ENCODE results near the gene CREB5. TPM values are rescaled to one million over a fixed set of nuclear protein-coding genes. Genes with fewer than 3 reads are reported as not detected.

The CREB5 gene, protein sequence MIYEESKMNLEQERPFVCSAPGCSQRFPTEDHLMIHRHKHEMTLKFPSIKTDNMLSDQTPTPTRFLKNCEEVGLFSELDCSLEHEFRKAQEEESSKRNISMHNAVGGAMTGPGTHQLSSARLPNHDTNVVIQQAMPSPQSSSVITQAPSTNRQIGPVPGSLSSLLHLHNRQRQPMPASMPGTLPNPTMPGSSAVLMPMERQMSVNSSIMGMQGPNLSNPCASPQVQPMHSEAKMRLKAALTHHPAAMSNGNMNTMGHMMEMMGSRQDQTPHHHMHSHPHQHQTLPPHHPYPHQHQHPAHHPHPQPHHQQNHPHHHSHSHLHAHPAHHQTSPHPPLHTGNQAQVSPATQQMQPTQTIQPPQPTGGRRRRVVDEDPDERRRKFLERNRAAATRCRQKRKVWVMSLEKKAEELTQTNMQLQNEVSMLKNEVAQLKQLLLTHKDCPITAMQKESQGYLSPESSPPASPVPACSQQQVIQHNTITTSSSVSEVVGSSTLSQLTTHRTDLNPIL
- total RNA-seq, result under 1 TPM; 0.15 to 0.52 TPM

DNA sequence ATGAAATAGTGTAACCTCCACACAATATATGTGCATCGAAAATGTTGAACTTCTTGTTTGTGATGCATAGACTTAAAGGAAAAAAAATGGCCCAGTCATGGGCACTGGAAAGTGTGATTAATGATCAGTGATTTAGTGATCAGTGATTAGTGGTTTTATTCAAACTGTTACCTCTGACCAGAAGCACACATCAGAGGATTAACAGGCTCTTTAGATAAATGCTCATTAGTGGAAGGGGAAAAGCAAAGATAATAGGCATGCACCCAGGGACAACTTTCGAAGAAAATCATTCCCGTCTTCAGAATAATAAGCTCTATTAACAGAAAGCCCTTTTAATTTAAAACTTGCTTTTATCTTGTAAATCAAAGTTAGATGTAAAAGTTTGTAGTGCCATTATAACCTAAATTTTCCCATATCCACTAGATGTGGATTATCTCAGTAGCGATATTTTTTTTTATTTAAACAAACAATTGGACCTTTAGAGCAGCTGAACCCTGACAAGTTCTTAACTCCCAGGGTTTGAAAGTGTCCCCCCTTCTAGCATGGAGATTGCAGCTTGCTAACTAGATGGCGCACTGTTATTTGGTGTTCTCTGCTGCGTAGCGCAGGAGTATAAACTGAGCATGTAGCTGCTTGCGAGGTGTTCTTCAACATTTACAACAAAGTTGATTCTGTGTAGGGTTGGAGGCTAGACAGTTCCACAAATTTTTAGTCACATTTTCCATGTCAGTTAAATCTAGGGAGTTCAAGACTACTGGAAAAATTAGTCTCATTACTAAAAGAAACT is at the start of gene CREB5:
Gene CREB5 (plus strand): TSS at position 643 of the 787 bp plus-strand sequence. CDS start 397 bp downstream, outside the sequence.
- Mint-ChIP-seq H3K4me1 (ENCODE audit: low read depth) (peaks cover 21% of the 10 kb centered on the region), H3K27ac (no peak within 1 kb of the TSS), H3K4me3 (no peak within 1 kb of the TSS), H3K27me3 (peaks cover 57% of the 10 kb centered on the region), H3K36me3 (no peaks in the 10 kb centered on the region), H3K9me3 (no peaks in the 10 kb centered on the region)
- no peak for DNase-seq
- ChIA-PET CTCF (interaction anchor here (0.8 kb wide), 1 partner anchor 441 kb away, joined by 4 read pairs; no protein-coding TSS in a partner anchor), POLR2A (interaction anchor here (0.6 kb wide), 1 partner anchor 162 kb away, joined by 5 read pairs; no protein-coding TSS in a partner anchor)
- intact Hi-C loops (cut with micrococcal nuclease), result no loop called here

DNA sequence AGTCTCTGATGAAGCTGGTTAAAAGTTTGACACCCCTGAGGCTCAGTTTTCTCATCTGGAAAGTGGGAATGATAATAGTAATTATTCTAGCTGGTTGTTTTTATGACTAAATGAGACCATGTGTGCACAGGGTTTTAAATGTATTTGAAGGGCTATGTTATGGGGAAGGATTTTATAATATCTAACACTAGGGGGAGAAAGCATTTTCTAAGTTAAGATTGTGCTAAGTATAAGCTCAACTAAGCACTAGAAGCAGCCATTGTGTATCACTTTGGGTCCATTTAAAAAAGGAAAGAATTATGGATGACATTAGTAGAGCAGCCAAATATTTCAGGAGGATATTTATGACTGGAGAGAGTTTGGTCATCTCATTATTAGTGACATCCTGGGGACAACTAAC is 49.5 kb upstream of the CREB5 start:
- Mint-ChIP-seq H3K9me3 (peaks cover 11% of the 10 kb centered on the region), H3K4me1 (ENCODE audit: low read depth) (no peaks in the 10 kb centered on the region), H3K4me3 (no peak overlapping the region), H3K27ac (no peak overlapping the region), H3K36me3 (no peaks in the 10 kb centered on the region), H3K27me3 (peaks cover 9% of the 10 kb centered on the region)
- ChIA-PET POLR2A (no interaction called here), CTCF (interaction anchor here (0.5 to 4.5 kb wide), 6 partner anchors 15 to 491 kb away, joined by 3 to 23 read pairs (median 3); no protein-coding TSS in a partner anchor)
- no peak for DNase-seq
- intact Hi-C loops (cut with micrococcal nuclease), result no loop called here

DNA sequence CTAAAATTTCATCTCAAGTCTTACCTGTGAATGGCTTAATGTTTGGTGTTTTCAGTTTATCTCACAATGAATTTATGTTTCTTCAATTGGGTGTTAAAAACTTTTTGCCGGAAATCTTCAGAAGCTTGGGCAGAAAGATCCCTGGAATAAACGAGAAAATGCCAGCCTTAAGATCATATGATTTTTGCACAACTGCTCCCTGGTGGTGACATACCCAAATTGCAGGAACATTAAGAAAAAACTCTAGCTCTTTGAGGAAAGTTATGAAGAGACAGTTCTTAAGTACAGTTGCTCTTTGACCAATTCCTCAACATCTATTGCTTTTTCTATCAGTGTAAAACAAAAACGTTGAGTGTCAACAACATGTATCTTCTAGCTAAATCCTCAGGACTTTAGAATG is 48.2 kb upstream of the CREB5 start:
- POLR2A ChIA-PET, result no interaction called here
- H3K9me3 Mint-ChIP-seq, result peaks cover 11% of the 10 kb centered on the region
- intact Hi-C loops (cut with micrococcal nuclease), result no loop called here
- no peak for DNase-seq
- no peak overlapping the region for H3K27ac Mint-ChIP-seq
- H3K4me3 Mint-ChIP-seq, result no peak overlapping the region
- no peaks in the 10 kb centered on the region for H3K4me1 Mint-ChIP-seq (ENCODE audit: low read depth)
- peaks cover 10% of the 10 kb centered on the region for H3K27me3 Mint-ChIP-seq
- CTCF ChIA-PET, result interaction anchor here (0.8 to 4.5 kb wide), 4 partner anchors 8 to 67 kb away, joined by 3 to 23 read pairs (median 4); no protein-coding TSS in a partner anchor
- no peaks in the 10 kb centered on the region for H3K36me3 Mint-ChIP-seq

DNA sequence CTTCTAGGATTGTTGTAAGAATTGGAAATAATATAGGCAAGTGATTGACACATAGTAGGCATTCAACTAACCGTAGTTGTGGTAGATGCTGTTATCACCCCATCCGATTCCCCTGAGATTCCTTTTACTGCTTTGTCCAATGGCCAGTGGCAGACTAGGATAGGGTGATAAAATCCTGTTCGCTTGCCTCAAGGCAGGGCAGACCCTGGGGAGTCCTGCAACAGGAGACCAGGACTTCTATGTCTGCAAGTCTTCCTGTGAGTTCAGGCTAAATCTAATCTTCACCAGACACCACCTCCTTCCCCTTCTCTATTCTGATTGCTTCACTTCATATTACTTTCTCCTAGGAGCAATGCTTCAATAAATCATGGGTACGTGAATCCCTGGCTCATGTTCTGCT is 42.8 kb upstream of the CREB5 start:
- ChIA-PET CTCF (no interaction called here), POLR2A (interaction anchor here (0.5 kb wide), 1 partner anchor 16 kb away, joined by 3 read pairs; no protein-coding TSS in a partner anchor)
- intact Hi-C loops (cut with micrococcal nuclease), result no loop called here
- Mint-ChIP-seq H3K36me3 (no peaks in the 10 kb centered on the region), H3K9me3 (peaks cover 5% of the 10 kb centered on the region), H3K27me3 (peaks cover 10% of the 10 kb centered on the region), H3K4me3 (no peak overlapping the region), H3K4me1 (ENCODE audit: low read depth) (no peaks in the 10 kb centered on the region), H3K27ac (no peak overlapping the region)
- DNase-seq, result no peak

DNA sequence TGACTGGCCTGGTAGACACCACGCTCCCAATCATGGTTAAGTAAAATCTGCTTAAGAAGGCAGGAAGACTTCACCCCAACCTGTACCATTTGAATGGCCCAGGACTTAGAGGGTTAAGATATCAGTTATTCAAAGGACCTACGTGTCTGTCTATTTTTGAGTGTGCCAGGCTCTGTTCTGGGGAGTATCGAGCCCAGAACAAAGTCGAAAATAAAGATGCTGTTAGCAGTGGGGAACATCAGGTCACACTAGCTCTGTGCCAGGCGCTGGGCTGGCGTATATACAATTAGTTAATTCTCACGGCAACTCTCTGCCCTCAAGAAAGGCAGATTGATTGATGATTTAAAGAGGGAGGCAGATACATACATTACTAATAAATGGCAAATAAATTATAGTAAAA is 40.5 kb upstream of the CREB5 start:
- intact Hi-C loops (cut with micrococcal nuclease), result no loop called here
- no peaks in the 10 kb centered on the region for H3K4me1 Mint-ChIP-seq (ENCODE audit: low read depth)
- no peaks in the 10 kb centered on the region for H3K9me3 Mint-ChIP-seq
- no peak overlapping the region for H3K4me3 Mint-ChIP-seq
- ChIA-PET CTCF (interaction anchor here (1.2 to 1.3 kb wide), 2 partner anchors 8 to 70 kb away, joined by 3 read pairs; no protein-coding TSS in a partner anchor), POLR2A (no interaction called here)
- peaks cover 8% of the 10 kb centered on the region for H3K27me3 Mint-ChIP-seq
- no peak for DNase-seq
- no peaks in the 10 kb centered on the region for H3K36me3 Mint-ChIP-seq
- no peak overlapping the region for H3K27ac Mint-ChIP-seq

DNA sequence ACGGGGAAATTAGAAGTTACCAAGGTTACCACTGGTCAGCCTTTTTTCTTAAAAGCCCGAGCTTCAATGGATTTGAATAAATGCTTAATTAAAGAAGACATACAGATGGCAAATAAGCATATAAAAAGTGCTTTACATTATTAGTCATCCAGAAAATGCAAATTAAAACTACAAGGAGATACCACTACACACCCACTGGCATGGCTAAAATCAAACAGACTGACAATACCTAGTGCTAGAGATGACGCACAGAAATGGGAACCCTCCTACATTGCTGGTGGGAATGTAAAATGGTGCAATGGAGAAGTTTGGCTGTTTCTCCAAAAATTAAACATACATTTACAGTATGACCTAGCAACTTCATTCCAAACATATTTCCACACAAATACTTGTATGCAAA is 38.3 kb upstream of the CREB5 start:
- POLR2A ChIA-PET, result no interaction called here
- peaks cover 2% of the 10 kb centered on the region for H3K27me3 Mint-ChIP-seq
- CTCF ChIA-PET, result no interaction called here
- H3K4me3 Mint-ChIP-seq, result no peak overlapping the region
- no peak overlapping the region for H3K27ac Mint-ChIP-seq
- no peaks in the 10 kb centered on the region for H3K9me3 Mint-ChIP-seq
- H3K36me3 Mint-ChIP-seq, result no peaks in the 10 kb centered on the region
- no peaks in the 10 kb centered on the region for H3K4me1 Mint-ChIP-seq (ENCODE audit: low read depth)
- DNase-seq, result no peak
- intact Hi-C loops (cut with micrococcal nuclease), result no loop called here

DNA sequence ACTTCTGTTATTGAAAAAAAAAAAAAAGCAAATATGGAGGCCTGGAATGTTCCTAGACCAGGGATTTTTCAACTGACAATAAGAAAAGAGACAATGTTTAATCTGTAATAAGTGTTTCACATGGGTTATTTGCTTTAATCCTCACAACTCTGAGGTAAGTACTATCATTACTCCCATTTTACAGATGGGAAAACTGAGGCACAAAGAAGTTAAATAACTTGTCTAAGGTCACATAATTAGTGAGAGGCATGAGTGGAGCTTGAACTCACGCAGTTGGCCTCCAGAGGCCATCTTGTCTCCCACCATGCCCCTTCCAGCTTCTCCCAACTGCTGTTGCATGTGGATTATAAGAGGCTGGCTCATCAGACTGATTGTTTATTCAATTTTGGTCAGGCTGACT is 36.6 kb upstream of the CREB5 start:
- intact Hi-C loops (cut with micrococcal nuclease), result no loop called here
- H3K36me3 Mint-ChIP-seq, result no peaks in the 10 kb centered on the region
- peaks cover 5% of the 10 kb centered on the region for H3K27me3 Mint-ChIP-seq
- H3K4me3 Mint-ChIP-seq, result no peak overlapping the region
- no peaks in the 10 kb centered on the region for H3K9me3 Mint-ChIP-seq
- no peak for DNase-seq
- ChIA-PET POLR2A (no interaction called here), CTCF (interaction anchor here (0.6 kb wide), 1 partner anchor 15 kb away, joined by 3 read pairs; no protein-coding TSS in a partner anchor)
- no peak overlapping the region for H3K27ac Mint-ChIP-seq
- H3K4me1 Mint-ChIP-seq (ENCODE audit: low read depth), result no peaks in the 10 kb centered on the region

DNA sequence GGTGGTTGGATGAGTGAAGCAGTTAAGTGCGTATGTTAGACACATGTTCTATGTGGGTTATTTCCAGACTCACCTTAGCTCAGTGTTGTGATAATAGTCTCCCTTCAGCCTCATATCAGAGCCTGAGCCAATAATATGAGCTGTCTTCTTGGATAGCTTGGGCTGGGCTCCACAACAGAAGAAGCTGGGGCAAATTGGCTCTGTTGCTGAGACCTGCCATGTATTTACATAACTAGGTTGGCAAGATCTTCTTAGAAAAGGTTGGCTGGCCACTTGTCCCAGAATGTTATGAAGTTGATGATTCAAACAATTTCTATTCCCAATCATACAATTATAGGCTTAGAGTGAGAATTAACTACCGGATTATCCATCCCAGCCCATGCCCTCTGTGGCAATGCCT is 35.7 kb upstream of the CREB5 start:
- intact Hi-C loops (cut with micrococcal nuclease), result no loop called here
- no peaks in the 10 kb centered on the region for H3K36me3 Mint-ChIP-seq
- CTCF ChIA-PET, result no interaction called here

DNA sequence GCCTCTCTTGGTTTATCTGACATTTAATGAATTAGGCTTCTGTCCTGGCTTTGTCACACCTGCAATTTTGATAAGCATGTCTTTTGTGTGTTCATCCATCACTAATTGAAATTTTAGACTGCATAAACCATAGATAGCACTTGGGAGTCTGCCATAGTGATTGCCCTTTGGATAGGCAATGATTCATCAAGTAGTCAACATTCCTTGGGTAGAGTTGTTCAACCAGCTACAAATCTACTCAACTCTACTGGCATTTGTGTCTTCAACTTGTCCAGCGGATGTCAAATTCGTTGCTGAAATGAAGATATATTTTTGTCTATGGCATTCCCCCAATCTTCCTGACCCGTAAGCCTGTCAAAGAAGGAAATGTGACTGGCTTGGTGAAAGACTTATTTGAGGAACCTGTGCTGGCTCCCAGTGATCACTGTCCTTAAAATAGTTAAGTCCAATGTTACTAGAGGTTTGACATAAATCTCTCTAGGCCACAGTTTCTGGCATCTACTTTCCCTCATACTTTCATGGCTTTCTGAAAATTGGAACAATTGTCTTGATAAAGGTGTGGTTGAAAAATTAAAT is 33.7 kb upstream of the CREB5 start:
- CTCF ChIA-PET, result interaction anchor here (1.1 kb wide), 1 partner anchor 11 kb away, joined by 3 read pairs; no protein-coding TSS in a partner anchor

More for the DNA sequence above, 35.7 kb upstream of the CREB5 start:
- H3K9me3 Mint-ChIP-seq, result no peaks in the 10 kb centered on the region
- POLR2A ChIA-PET, result no interaction called here
- no peaks in the 10 kb centered on the region for H3K4me1 Mint-ChIP-seq (ENCODE audit: low read depth)
- peaks cover 4% of the 10 kb centered on the region for H3K27me3 Mint-ChIP-seq
- no peak overlapping the region for H3K4me3 Mint-ChIP-seq
- no peak for DNase-seq
- no peak overlapping the region for H3K27ac Mint-ChIP-seq

DNA sequence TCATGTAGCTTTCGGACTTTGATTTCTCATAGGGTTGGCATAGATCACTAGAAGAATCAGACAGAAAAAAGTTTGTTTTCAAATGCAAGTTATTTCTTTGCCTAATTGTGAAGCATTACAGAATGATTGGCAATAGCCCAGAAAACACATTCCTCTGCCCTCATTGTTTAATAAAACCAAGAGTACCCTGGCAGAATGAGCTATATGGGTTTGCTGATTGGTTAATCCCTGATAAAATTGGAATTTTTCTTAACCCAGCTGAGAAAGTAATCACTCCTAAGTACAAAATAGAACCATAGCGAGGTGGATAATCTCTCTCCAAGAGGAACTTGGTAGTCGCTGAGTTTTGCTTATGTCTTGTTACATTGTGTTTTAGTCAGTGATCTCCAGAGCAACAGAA is 30.9 kb upstream of the CREB5 start:
- CTCF ChIA-PET, result no interaction called here

More for the DNA sequence above, 33.7 kb upstream of the CREB5 start:
- POLR2A ChIA-PET, result no interaction called here
- Mint-ChIP-seq H3K4me1 (ENCODE audit: low read depth) (no peaks in the 10 kb centered on the region), H3K9me3 (no peaks in the 10 kb centered on the region), H3K4me3 (no peak overlapping the region), H3K36me3 (no peaks in the 10 kb centered on the region), H3K27me3 (peaks cover 4% of the 10 kb centered on the region), H3K27ac (no peak overlapping the region)
- intact Hi-C loops (cut with micrococcal nuclease), result no loop called here
- DNase-seq, result no peak

DNA sequence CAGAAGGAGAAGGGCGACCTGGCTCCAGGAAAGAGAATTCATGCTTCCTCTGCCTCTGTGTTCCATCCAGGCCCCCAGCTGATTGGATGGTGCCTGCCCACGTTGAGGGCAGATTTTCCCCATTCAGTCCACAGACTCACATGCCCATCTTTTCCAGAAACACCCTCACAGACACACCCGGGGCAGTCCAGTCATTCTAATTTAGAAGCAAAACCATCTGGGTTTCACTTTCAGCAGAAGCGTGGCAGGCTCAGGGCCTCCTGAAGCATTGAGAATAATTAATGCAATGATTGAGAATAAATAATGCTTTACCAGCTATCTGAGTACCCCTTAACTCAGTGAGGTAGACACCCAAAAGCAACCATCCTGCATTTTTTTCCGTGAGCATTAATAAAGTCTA is 30.2 kb upstream of the CREB5 start:
- no peaks in the 10 kb centered on the region for H3K4me1 Mint-ChIP-seq (ENCODE audit: low read depth)
- no peak overlapping the region for H3K27ac Mint-ChIP-seq
- no peaks in the 10 kb centered on the region for H3K9me3 Mint-ChIP-seq
- no peaks in the 10 kb centered on the region for H3K36me3 Mint-ChIP-seq
- peaks cover 6% of the 10 kb centered on the region for H3K27me3 Mint-ChIP-seq
- DNase-seq, result no peak
- no peak overlapping the region for H3K4me3 Mint-ChIP-seq
- intact Hi-C loops (cut with micrococcal nuclease), result no loop called here
- ChIA-PET POLR2A (no interaction called here), CTCF (no interaction called here)

More for the DNA sequence above, 30.9 kb upstream of the CREB5 start:
- intact Hi-C loops (cut with micrococcal nuclease), result no loop called here
- H3K4me1 Mint-ChIP-seq (ENCODE audit: low read depth), result no peaks in the 10 kb centered on the region
- no peak for DNase-seq
- H3K27me3 Mint-ChIP-seq, result peaks cover 4% of the 10 kb centered on the region
- POLR2A ChIA-PET, result no interaction called here
- no peaks in the 10 kb centered on the region for H3K36me3 Mint-ChIP-seq
- H3K27ac Mint-ChIP-seq, result no peak overlapping the region
- H3K4me3 Mint-ChIP-seq, result no peak overlapping the region
- no peaks in the 10 kb centered on the region for H3K9me3 Mint-ChIP-seq

DNA sequence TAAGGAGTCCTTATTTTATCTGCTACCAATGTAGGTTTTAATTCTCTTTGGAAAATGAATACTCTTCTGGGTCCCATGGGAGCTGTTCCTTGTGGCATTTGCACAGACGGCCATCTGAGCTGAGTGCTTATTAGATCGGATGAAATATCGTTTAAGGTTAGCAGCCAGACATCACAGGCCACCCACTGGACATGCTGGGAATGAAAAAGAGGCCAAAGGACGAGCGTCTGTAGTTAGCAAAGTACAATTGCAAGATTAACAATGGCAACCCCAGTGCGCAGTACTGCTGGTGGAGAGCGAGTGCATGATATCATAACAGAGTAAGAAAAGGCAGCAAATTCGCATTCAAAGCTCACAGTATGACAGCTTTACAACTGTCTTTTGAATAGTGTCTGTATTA is 28.3 kb upstream of the CREB5 start:
- intact Hi-C loops (cut with micrococcal nuclease), result no loop called here
- Mint-ChIP-seq H3K36me3 (no peaks in the 10 kb centered on the region), H3K27me3 (peaks cover 15% of the 10 kb centered on the region), H3K27ac (no peak overlapping the region), H3K4me3 (no peak overlapping the region), H3K4me1 (ENCODE audit: low read depth) (no peaks in the 10 kb centered on the region), H3K9me3 (no peaks in the 10 kb centered on the region)
- CTCF ChIA-PET, result no interaction called here
- POLR2A ChIA-PET, result no interaction called here
- no peak for DNase-seq
